H1 (cell line): ENCODE measurements around the gene OR52A5. TPM values are rescaled to one million over a fixed set of nuclear protein-coding genes. Genes with fewer than 3 reads are reported as not detected.

Experiments used
- SIRT6 ChIP-seq: IDR thresholded peaks from one replicate; pipeline ENCODE4 v1.7.1; 2012; ENCODE audit warnings: low read length, inconsistent platforms
- TAF7 ChIP-seq: optimal IDR thresholded peaks from 2 replicates; pipeline ENCODE3; 2011; ENCODE audit warnings: low read depth, mild to moderate bottlenecking, inconsistent platforms, low read length, moderate library complexity, borderline replicate concordance
- polyA plus RNA-seq, 7 experiments: library from polyadenylated mRNA; depleted of rRNA in 3 of 7; stranded (reverse) in 5 of 7; unstranded in 2 of 7; fragments of >200 nt in 5 of 7; fragments of 200-250 nt in 2 of 7; gene quantifications; 1 replicate in 5 of 7; 2 replicates in 1 of 7; 4 replicates in 1 of 7; pipeline versions ENCODE4 v1.2.1 to v1.2.3, GENCODE V29; 2011 to 2013; ENCODE audit warnings: missing spikeins in 2 of 7, mixed read lengths in 2 of 7
- total RNA-seq: library from RNA; stranded (reverse); fragmentation: NEBNext Ultra II Directional; extraction: Animal tissue kit (Norgen Biotek cat#: 25700); gene quantifications from 2 replicates; pipeline ENCODE4 v1.2.1, GENCODE V29; 2021

The OR52A5 gene
- total and polyA plus RNA-seq, 2 of the 8 experiments (the other 6 are each of a cell fraction or from before 2014, with no cell fraction given): 0.02 to 0.11 TPM

- no peak for TF ChIP-seq SIRT6
- no peak for TF ChIP-seq TAF7
Measured at GRCh38 chr11:5124891-5125620, 13.1 kb downstream of the OR52A5 start (continued).
